GM21737 (cell line): ENCODE data around the gene MYH6.
"Not testable (repeated sequence)": the region's sequence is repeated elsewhere in the genome, so short reads cannot be mapped to it uniquely, and the experiment has no call there.

ENCODE experiments used
- ATAC-seq: cut with Tn5 transposase; IDR thresholded peaks from one replicate; pipeline ENCODE4 v1.9.1; 2021; ENCODE audit warnings: mild to moderate bottlenecking, moderate library complexity; ENCODE audit not compliant: unreplicated experiment

The MYH6 gene

GRCh38 chr14:23436327-23437132 lies 28.5 kb upstream of the MYH6 start:
- no peak for ATAC-seq

- no peak for ATAC-seq
Observed at GRCh38 chr14:23435543-23436326, 27.7 kb upstream of the MYH6 start, which contains the start of gene MYH7. Gene MYH7, minus strand, starts transcription at chr14:23435660. Its CDS starts 1,928 bp downstream, at chr14:23433732.

GRCh38 chr14:23434488-23435222 lies 26.6 kb upstream of the MYH6 start:
- ATAC-seq: no peak

GRCh38 chr14:23433457-23433856 lies 25.4 kb upstream of the MYH6 start:
- no peak for ATAC-seq

- ATAC-seq: no peak
Observed at GRCh38 chr14:23432946-23433345, 24.9 kb upstream of the MYH6 start.

GRCh38 chr14:23432102-23432925 lies 24.2 kb upstream of the MYH6 start:
- ATAC-seq: no peak

- ATAC-seq: no peak
Observed at GRCh38 chr14:23431486-23431885, 23.4 kb upstream of the MYH6 start.

- ATAC-seq: no peak
Observed at GRCh38 chr14:23430723-23431085, 22.6 kb upstream of the MYH6 start.

- ATAC-seq: no peak
Observed at GRCh38 chr14:23430016-23430722, 22.1 kb upstream of the MYH6 start.

GRCh38 chr14:23428686-23429495 lies 20.8 kb upstream of the MYH6 start:
- ATAC-seq: no peak

GRCh38 chr14:23425798-23426197 lies 17.7 kb upstream of the MYH6 start:
- ATAC-seq: not testable (repeated sequence)

- ATAC-seq: no peak
Observed at GRCh38 chr14:23425169-23425568, 17.1 kb upstream of the MYH6 start.

GRCh38 chr14:23423657-23424056 lies 15.6 kb upstream of the MYH6 start:
- ATAC-seq: no peak

GRCh38 chr14:23421594-23421993 lies 13.5 kb upstream of the MYH6 start:
- no peak for ATAC-seq

- ATAC-seq: not testable (repeated sequence)
Observed at GRCh38 chr14:23419646-23420045, 11.6 kb upstream of the MYH6 start.

GRCh38 chr14:23418021-23418420 lies 9.9 kb upstream of the MYH6 start:
- ATAC-seq: no peak

GRCh38 chr14:23417269-23417668 lies 9.2 kb upstream of the MYH6 start:
- ATAC-seq: not testable (repeated sequence)

GRCh38 chr14:23416801-23417200 lies 8.7 kb upstream of the MYH6 start:
- no peak for ATAC-seq
